HG02588 (cell line): ENCODE data around the gene LDHA.

Experiments used
- ATAC-seq: cut with Tn5 transposase; IDR thresholded peaks from one replicate; pipeline ENCODE4 v1.9.1; 2021; ENCODE audit warnings: mild to moderate bottlenecking, moderate library complexity; ENCODE audit not compliant: unreplicated experiment

LDHA gene

GRCh38 chr11:18394275-18394927 lies at the start of gene LDHA:
Gene LDHA (plus strand): TSS chr11:18394563. CDS start chr11:18396843, 2,280 bp downstream.
- peak; percentile 59 for ATAC-seq

- ATAC-seq, result no peak
Measured at GRCh38 chr11:18347471-18348125, 46.8 kb upstream of the LDHA start.

- no peak for ATAC-seq
Measured at GRCh38 chr11:18352581-18352980, 41.8 kb upstream of the LDHA start.

GRCh38 chr11:18358646-18359045 lies 35.7 kb upstream of the LDHA start:
- no peak for ATAC-seq

GRCh38 chr11:18361154-18361553 lies 33.2 kb upstream of the LDHA start:
- ATAC-seq, result no peak

- ATAC-seq, result no peak
Measured at GRCh38 chr11:18364495-18365073, 29.8 kb upstream of the LDHA start.

GRCh38 chr11:18365741-18366140 lies 28.6 kb upstream of the LDHA start:
- ATAC-seq, result no peak

GRCh38 chr11:18366286-18366685 lies 28.1 kb upstream of the LDHA start:
- no peak for ATAC-seq

GRCh38 chr11:18367431-18367830 lies 26.9 kb upstream of the LDHA start:
- no peak for ATAC-seq

GRCh38 chr11:18368221-18368620 lies 26.1 kb upstream of the LDHA start:
- no peak for ATAC-seq

GRCh38 chr11:18369398-18369797 lies 25.0 kb upstream of the LDHA start:
- ATAC-seq, result no peak

- no peak for ATAC-seq
Measured at GRCh38 chr11:18371279-18371678, 23.1 kb upstream of the LDHA start.

- ATAC-seq, result no peak
Measured at GRCh38 chr11:18372201-18372600, 22.2 kb upstream of the LDHA start.

- no peak for ATAC-seq
Measured at GRCh38 chr11:18374956-18375355, 19.4 kb upstream of the LDHA start.

GRCh38 chr11:18375941-18376340 lies 18.4 kb upstream of the LDHA start:
- ATAC-seq, result no peak

- ATAC-seq, result no peak
Measured at GRCh38 chr11:18379201-18379600, 15.2 kb upstream of the LDHA start.

- ATAC-seq, result peak; percentile 89
Measured at GRCh38 chr11:18383388-18384156, 10.8 kb upstream of the LDHA start.

- ATAC-seq, result peak; percentile 25
Measured at GRCh38 chr11:18384157-18384641, 10.2 kb upstream of the LDHA start.

GRCh38 chr11:18390088-18390487 lies 4.3 kb upstream of the LDHA start:
- no peak for ATAC-seq

GRCh38 chr11:18392434-18393321 lies 1.7 kb upstream of the LDHA start:
- no peak for ATAC-seq
